ENCODE data around the gene NAGPA. TPM values are rescaled to one million over a fixed set of nuclear protein-coding genes. Genes with fewer than 3 reads are reported as not detected.
A peak's percentile ranks its signal among the peaks of the same experiment; 100 is the strongest.

Gene NAGPA
- total RNA-seq, 1 donor from 2014 or later, result 17.4 TPM

GRCh38 chr16:5036228-5037156 lies 2.8 kb upstream of the NAGPA start:
- peaks cover 17% of the 10 kb centered on the region for H3K4me1 Mint-ChIP-seq (ENCODE audit: low read depth, unreplicated experiment)
- no peaks in the 10 kb centered on the region for H3K27me3 ChIP-seq (ENCODE audit: insufficient read depth, low read length)
- no peaks in the 10 kb centered on the region for H3K36me3 ChIP-seq (ENCODE audit: insufficient read depth, low read length)
- H3K4me3 Mint-ChIP-seq (ENCODE audit: unreplicated experiment), result no peak overlapping the region
- H3K9ac ChIP-seq (ENCODE audit: low read length), result no peak overlapping the region
- no peak overlapping the region for H3K4me2 ChIP-seq (ENCODE audit: low read length)
- H3K4me1 ChIP-seq (ENCODE audit: insufficient read depth, low read length), result peaks cover 26% of the 10 kb centered on the region
- TF ChIP-seq CTCF (IDR thresholded peaks at IDR 0.05; ENCODE audit: insufficient read depth, low read depth, low read length) (no peak), EZH2 (IDR thresholded peaks at IDR 0.05; ENCODE audit: insufficient read depth, low read length) (no peak)
- no peaks in the 10 kb centered on the region for H4K20me1 ChIP-seq (ENCODE audit: insufficient read depth, low read length)
- no peaks in the 10 kb centered on the region for H3K36me3 Mint-ChIP-seq (ENCODE audit: low read depth, unreplicated experiment)
- DNase-seq (ENCODE audit: low read depth) (peak; percentile 63), FAIRE-seq (no peak)
- no peak overlapping the region for H3K27ac ChIP-seq (ENCODE audit: low read depth, low read length)
- no peak overlapping the region for H2AFZ ChIP-seq (ENCODE audit: low read depth, low read length)
- no peaks in the 10 kb centered on the region for H3K27me3 Mint-ChIP-seq (ENCODE audit: low read depth, unreplicated experiment)
- H3K4me3 ChIP-seq (ENCODE audit: insufficient read depth, low read depth, low read length), result no peak overlapping the region
- no peaks in the 10 kb centered on the region for H3K9me3 Mint-ChIP-seq (ENCODE audit: unreplicated experiment)
- H3K79me2 ChIP-seq (ENCODE audit: insufficient read depth, low read length), result no peaks in the 10 kb centered on the region
- peak overlapping the region; percentile 11 for H3K27ac Mint-ChIP-seq (ENCODE audit: unreplicated experiment)
- no peaks in the 10 kb centered on the region for H3K9me3 ChIP-seq (ENCODE audit: insufficient read depth, low read depth, low read length)

GRCh38 chr16:5035909-5036227 lies 2.1 kb upstream of the NAGPA start:
- no peak overlapping the region for H3K4me3 ChIP-seq (ENCODE audit: insufficient read depth, low read depth, low read length)
- Mint-ChIP-seq H3K4me3 (ENCODE audit: unreplicated experiment) (peak overlapping the region; percentile 13), H3K27me3 (ENCODE audit: low read depth, unreplicated experiment) (no peaks in the 10 kb centered on the region), H3K36me3 (ENCODE audit: low read depth, unreplicated experiment) (no peaks in the 10 kb centered on the region), H3K9me3 (ENCODE audit: unreplicated experiment) (no peaks in the 10 kb centered on the region), H3K27ac (ENCODE audit: unreplicated experiment) (peak overlapping the region; percentile 11), H3K4me1 (ENCODE audit: low read depth, unreplicated experiment) (peaks cover 11% of the 10 kb centered on the region)
- H3K27me3 ChIP-seq (ENCODE audit: insufficient read depth, low read length), result no peaks in the 10 kb centered on the region
- H4K20me1 ChIP-seq (ENCODE audit: insufficient read depth, low read length), result no peaks in the 10 kb centered on the region
- H3K9ac ChIP-seq (ENCODE audit: low read length), result no peak overlapping the region
- no peaks in the 10 kb centered on the region for H3K36me3 ChIP-seq (ENCODE audit: insufficient read depth, low read length)
- TF ChIP-seq CTCF (IDR thresholded peaks at IDR 0.05; ENCODE audit: insufficient read depth, low read depth, low read length), result no peak
- TF ChIP-seq EZH2 (IDR thresholded peaks at IDR 0.05; ENCODE audit: insufficient read depth, low read length), result no peak
- no peak for FAIRE-seq
- H3K9me3 ChIP-seq (ENCODE audit: insufficient read depth, low read depth, low read length), result no peaks in the 10 kb centered on the region
- no peak overlapping the region for H2AFZ ChIP-seq (ENCODE audit: low read depth, low read length)
- no peaks in the 10 kb centered on the region for H3K79me2 ChIP-seq (ENCODE audit: insufficient read depth, low read length)
- DNase-seq (ENCODE audit: low read depth), result no peak
- H3K4me1 ChIP-seq (ENCODE audit: insufficient read depth, low read length), result peaks cover 20% of the 10 kb centered on the region
- no peak overlapping the region for H3K4me2 ChIP-seq (ENCODE audit: low read length)
- no peak overlapping the region for H3K27ac ChIP-seq (ENCODE audit: low read depth, low read length)

GRCh38 chr16:5034167-5034523 lies 410 bp upstream of the NAGPA start:
- peak overlapping the region; percentile 79 for H3K27ac Mint-ChIP-seq (ENCODE audit: unreplicated experiment)
- Histone ChIP-seq H2AFZ (ENCODE audit: low read depth, low read length) (peak overlapping the region; percentile 86), H3K79me2 (ENCODE audit: insufficient read depth, low read length) (no peaks in the 10 kb centered on the region), H4K20me1 (ENCODE audit: insufficient read depth, low read length) (no peaks in the 10 kb centered on the region), H3K4me1 (ENCODE audit: insufficient read depth, low read length) (peaks cover 19% of the 10 kb centered on the region), H3K36me3 (ENCODE audit: insufficient read depth, low read length) (no peaks in the 10 kb centered on the region), H3K4me3 (ENCODE audit: insufficient read depth, low read depth, low read length) (peak overlapping the region; percentile 83), H3K9me3 (ENCODE audit: insufficient read depth, low read depth, low read length) (no peaks in the 10 kb centered on the region), H3K4me2 (ENCODE audit: low read length) (peak overlapping the region; percentile 89), H3K27me3 (ENCODE audit: insufficient read depth, low read length) (no peaks in the 10 kb centered on the region), H3K27ac (ENCODE audit: low read depth, low read length) (peak overlapping the region; percentile 53), H3K9ac (ENCODE audit: low read length) (peak overlapping the region; percentile 75)
- H3K4me1 Mint-ChIP-seq (ENCODE audit: low read depth, unreplicated experiment), result peaks cover 9% of the 10 kb centered on the region
- DNase-seq (ENCODE audit: low read depth) (no peak), FAIRE-seq (no peak)
- H3K4me3 Mint-ChIP-seq (ENCODE audit: unreplicated experiment), result peak overlapping the region; percentile 91
- H3K36me3 Mint-ChIP-seq (ENCODE audit: low read depth, unreplicated experiment), result peaks cover 5% of the 10 kb centered on the region
- no peaks in the 10 kb centered on the region for H3K9me3 Mint-ChIP-seq (ENCODE audit: unreplicated experiment)
- H3K27me3 Mint-ChIP-seq (ENCODE audit: low read depth, unreplicated experiment), result no peaks in the 10 kb centered on the region
- no peak for TF ChIP-seq CTCF (IDR thresholded peaks at IDR 0.05; ENCODE audit: insufficient read depth, low read depth, low read length)
- no peak for TF ChIP-seq EZH2 (IDR thresholded peaks at IDR 0.05; ENCODE audit: insufficient read depth, low read length)
